ENCODE results near the gene NFATC1. TPM values are rescaled to one million over a fixed set of nuclear protein-coding genes. Genes with fewer than 3 reads are reported as not detected.

NFATC1 gene
- total RNA-seq, 4 donors from 2014 or later = 14.0 to 22.4 (median 15.0) TPM

DNA sequence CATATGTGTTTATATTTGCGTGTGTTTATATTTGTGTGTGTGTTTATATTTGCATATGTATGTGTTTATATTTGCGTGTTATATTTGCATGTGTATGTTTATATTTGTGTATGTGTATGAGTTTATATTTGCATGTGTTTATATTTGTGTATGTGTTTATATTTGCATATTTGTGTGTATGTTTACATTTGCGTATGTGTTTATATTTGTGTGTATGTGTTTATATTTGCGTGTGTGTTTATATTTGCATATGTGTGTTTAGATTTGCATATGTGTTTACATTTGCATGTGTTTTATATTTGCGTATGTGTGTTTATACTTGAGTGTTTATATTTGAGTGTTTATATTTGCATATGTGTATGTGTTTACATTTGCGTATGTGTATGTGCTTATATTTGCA, 168.2 kb downstream of the NFATC1 start:
- TF ChIP-seq POLR2A (IDR thresholded peaks at IDR 0.05) = no peak
- TF ChIP-seq, protein P1, sequence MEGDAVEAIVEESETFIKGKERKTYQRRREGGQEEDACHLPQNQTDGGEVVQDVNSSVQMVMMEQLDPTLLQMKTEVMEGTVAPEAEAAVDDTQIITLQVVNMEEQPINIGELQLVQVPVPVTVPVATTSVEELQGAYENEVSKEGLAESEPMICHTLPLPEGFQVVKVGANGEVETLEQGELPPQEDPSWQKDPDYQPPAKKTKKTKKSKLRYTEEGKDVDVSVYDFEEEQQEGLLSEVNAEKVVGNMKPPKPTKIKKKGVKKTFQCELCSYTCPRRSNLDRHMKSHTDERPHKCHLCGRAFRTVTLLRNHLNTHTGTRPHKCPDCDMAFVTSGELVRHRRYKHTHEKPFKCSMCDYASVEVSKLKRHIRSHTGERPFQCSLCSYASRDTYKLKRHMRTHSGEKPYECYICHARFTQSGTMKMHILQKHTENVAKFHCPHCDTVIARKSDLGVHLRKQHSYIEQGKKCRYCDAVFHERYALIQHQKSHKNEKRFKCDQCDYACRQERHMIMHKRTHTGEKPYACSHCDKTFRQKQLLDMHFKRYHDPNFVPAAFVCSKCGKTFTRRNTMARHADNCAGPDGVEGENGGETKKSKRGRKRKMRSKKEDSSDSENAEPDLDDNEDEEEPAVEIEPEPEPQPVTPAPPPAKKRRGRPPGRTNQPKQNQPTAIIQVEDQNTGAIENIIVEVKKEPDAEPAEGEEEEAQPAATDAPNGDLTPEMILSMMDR (IDR thresholded peaks at IDR 0.05) = no peak
- no peak overlapping the region for H3K4me3 ChIP-seq (ENCODE audit: low read depth, poor library complexity, severe bottlenecking)
- 95 to 97% methylated on average over 6 of the region's 6 CpGs for WGBS, 2 donors
- intact Hi-C loops (cut with DNase I; ENCODE audit: low total_unique reads) = no loop called here
- no peak for DNase-seq (ENCODE audit: low spot score in 2 of 2)

DNA sequence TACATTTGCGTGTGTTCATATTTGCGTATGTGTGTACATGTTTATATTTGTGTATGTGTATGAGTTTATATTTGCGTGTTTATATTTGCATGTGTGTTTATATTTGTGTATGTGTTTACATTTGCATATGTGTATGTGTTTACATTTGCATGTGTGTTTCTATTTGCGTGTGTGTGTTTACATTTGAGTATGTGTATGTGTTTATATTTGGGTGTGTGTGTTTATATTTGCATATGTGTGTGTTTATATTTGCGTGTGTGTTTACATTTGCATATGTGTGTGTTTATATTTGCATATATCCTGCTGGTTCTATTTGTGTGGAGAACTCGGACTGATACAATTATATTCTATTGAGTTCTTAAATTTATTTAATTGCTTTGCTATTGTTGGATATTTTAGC, 168.7 kb downstream of the NFATC1 start:
- WGBS, 2 donors = 80 to 86% methylated on average over 6 of the region's 6 CpGs
- H3K4me3 ChIP-seq (ENCODE audit: low read depth, poor library complexity, severe bottlenecking) = no peak overlapping the region
- TF ChIP-seq, protein P1 (IDR thresholded peaks at IDR 0.05) = no peak
- no peak for TF ChIP-seq POLR2A (IDR thresholded peaks at IDR 0.05)
- no peak for DNase-seq (ENCODE audit: low spot score in 2 of 2)
- intact Hi-C loops (cut with DNase I; ENCODE audit: low total_unique reads) = no loop called here

DNA sequence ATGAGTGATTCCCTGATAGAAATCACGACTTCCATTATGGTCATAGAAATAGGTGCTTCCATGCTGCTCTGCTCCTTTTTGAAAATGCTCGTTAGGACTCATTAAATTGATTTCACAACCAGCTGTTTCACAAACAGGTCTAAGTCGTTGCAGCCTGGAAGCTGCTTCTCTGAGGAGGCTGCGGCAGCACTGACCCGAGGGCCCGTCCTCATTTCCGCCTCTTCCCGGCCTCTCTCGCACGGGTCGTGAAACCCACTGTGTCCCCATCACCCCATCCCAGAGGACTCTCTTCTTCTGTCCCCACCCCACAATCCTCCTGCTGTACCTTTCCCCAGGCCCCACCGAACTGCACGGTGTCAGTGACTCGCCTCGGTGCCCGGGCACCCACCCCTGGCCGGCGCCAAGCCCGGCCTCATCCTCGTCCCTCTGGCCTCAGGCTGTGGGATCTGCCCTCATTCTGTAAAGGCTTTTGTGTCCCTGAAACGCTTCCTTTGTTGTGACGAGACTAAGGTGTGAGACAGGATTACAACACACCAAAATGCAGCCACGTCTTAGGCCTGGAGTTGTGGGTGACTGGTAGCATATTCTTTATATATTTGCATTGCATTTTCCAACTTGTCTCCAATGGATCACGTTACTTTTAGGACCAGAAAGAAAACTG, 171.2 kb downstream of the NFATC1 start:
- intact Hi-C loops (cut with DNase I; ENCODE audit: low total_unique reads) = no loop called here
- no peak for DNase-seq (ENCODE audit: low spot score in 2 of 2)
- TF ChIP-seq, protein P1 (IDR thresholded peaks at IDR 0.05) = no peak
- no peak for TF ChIP-seq POLR2A (IDR thresholded peaks at IDR 0.05)
- H3K4me3 ChIP-seq (ENCODE audit: low read depth, poor library complexity, severe bottlenecking) = no peak overlapping the region
- WGBS, 2 donors = 63 to 79% methylated on average over 24 of the region's 24 CpGs

DNA sequence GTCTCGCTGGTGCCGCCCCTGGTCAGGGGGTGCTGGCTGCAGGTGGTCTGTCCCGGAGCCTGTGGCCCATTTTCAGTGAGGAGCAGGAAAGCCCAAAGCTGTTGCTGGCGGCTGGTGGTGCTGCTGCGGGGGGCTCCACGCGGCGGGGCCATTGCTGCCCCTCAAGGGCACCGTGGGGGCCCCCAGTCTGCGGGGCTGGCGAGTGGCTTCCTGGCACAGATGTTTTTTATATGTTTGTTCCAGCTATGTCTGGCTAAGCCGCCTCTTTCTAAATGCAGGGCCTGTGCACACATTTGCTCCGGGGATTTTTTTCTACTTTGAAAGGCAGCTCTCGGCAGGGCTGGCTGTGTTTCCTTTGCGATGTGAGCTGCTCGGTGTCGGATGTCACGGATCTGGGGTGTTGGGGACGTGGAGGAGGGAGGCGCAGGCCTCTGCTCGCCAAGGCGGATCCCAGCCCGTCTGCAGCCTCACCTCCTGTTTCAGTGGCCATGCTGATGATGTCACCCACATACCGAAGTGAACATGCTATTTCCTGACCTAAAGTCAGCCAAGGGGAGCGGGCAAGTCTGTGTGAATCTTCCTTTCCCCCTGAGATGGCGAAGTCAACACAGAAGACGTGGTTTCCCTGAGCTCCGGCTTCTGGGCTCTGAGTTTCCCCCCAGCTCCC, 171.9 kb downstream of the NFATC1 start:
- no peak overlapping the region for H3K4me3 ChIP-seq (ENCODE audit: low read depth, poor library complexity, severe bottlenecking)
- 27 to 28% methylated on average over 27 to 28 of the region's 28 CpGs for WGBS, 2 donors
- intact Hi-C loops (cut with DNase I; ENCODE audit: low total_unique reads) = no loop called here
- no peak for DNase-seq (ENCODE audit: low spot score in 2 of 2)
- TF ChIP-seq, protein P1 (IDR thresholded peaks at IDR 0.05) = no peak
- no peak for TF ChIP-seq POLR2A (IDR thresholded peaks at IDR 0.05)

DNA sequence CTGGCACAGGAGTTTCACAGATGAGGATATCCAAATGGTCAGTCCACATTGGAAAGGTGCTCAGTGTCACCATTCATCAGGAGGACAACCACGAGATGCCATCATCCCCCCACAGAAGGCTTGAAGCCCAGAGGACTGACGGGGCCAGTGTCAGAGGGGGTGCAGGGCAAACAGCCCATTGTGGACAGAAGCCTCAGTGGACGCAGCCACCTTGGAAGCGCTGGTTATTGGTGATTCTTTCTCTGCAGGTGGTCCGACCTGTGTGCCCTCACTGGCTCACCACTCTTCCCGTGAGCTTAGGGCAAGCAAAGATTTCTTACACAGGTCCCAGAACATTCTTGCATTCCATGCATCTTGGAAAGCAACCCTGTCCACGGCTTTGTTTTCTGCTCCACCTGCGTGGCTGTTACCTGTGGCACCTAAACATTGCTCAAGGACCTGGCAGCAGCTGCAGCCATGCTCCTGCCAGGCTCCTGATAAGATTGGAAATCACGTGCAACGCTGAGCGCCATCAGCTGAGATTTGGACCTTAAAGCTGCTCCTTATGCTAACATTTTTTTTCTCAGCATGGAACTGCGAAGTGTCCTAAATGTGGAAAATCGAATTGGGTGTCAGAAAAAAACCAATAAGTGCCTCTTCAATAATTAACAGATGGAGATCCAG, 172.9 kb downstream of the NFATC1 start:
- intact Hi-C loops (cut with DNase I; ENCODE audit: low total_unique reads) = no loop called here
- 83 to 85% methylated on average over 13 of the region's 13 CpGs for WGBS, 2 donors
- no peak overlapping the region for H3K4me3 ChIP-seq (ENCODE audit: low read depth, poor library complexity, severe bottlenecking)
- peak in 1 of 2 donors; percentile 75 for DNase-seq (ENCODE audit: low spot score in 2 of 2)
- no peak for TF ChIP-seq POLR2A (IDR thresholded peaks at IDR 0.05)
- TF ChIP-seq, protein P1 (IDR thresholded peaks at IDR 0.05) = no peak
